ENCODE measurements around the gene FAM209B.
"Not testable (repeated sequence)": the region's sequence is repeated elsewhere in the genome, so short reads cannot be mapped to it uniquely, and the experiment has no call there.

FAM209B gene

GRCh38 chr20:56564526-56564925, 31.5 kb downstream of the FAM209B start:
- H3K14ac ChIP-seq (ENCODE audit: low read length in 2 of 2); H3K4ac ChIP-seq (ENCODE audit: low read depth in 1 of 2, low read length in 2 of 2); H3K4me3 ChIP-seq (ENCODE audit: insufficient read depth in 1 of 2, low read depth in 1 of 2, low read length in 2 of 2); H2BK12ac ChIP-seq (ENCODE audit: low read length in 2 of 2); H3K23ac ChIP-seq (ENCODE audit: low read length in 2 of 2); H2AK5ac ChIP-seq (ENCODE audit: low read length, severe bottlenecking); H3K36me3 ChIP-seq (ENCODE audit: control insufficient read depth in 1 of 2, insufficient read depth in 2 of 2, low read depth in 1 of 2, low read length in 2 of 2); H2BK5ac ChIP-seq (ENCODE audit: low read depth, low read length, poor library complexity, severe bottlenecking); H3K4me2 ChIP-seq (ENCODE audit: low read length, poor library complexity, severe bottlenecking); H2BK15ac ChIP-seq (ENCODE audit: low read depth, poor library complexity, severe bottlenecking); H3K79me1 ChIP-seq (replicated peaks; ENCODE audit: low read length, poor library complexity, severe bottlenecking); H3K18ac ChIP-seq (ENCODE audit: low read depth in 1 of 2, low read length in 2 of 2); H4K8ac ChIP-seq (ENCODE audit: low read length); H3K9me3 ChIP-seq (ENCODE audit: control insufficient read depth, low read length); H3K4me1 ChIP-seq (ENCODE audit: control insufficient read depth, insufficient read depth, low read depth, low read length); H2BK120ac ChIP-seq (ENCODE audit: low read depth, low read length); H4K91ac ChIP-seq (ENCODE audit: low read length); H3K9ac ChIP-seq (ENCODE audit: low read length); H3K27ac ChIP-seq (ENCODE audit: low read length, poor library complexity, severe bottlenecking); H3K27me3 ChIP-seq (ENCODE audit: control insufficient read depth in 1 of 2, insufficient read depth in 1 of 2, low read length in 2 of 2); DNase-seq; H2AFZ ChIP-seq (ENCODE audit: low read depth, low read length): not testable (repeated sequence)
- WGBS = 85% methylated on average over 6 of the region's 6 CpGs

GRCh38 chr20:56565511-56565910, 32.5 kb downstream of the FAM209B start:
- Histone ChIP-seq H2BK120ac (ENCODE audit: low read depth, low read length) (no peak overlapping the region), H4K91ac (ENCODE audit: low read length) (no peak overlapping the region), H3K9ac (ENCODE audit: low read length) (no peak overlapping the region), H2AK5ac (ENCODE audit: low read length, severe bottlenecking) (no peak overlapping the region), H2BK15ac (ENCODE audit: low read depth, poor library complexity, severe bottlenecking) (no peak overlapping the region), H3K4ac (ENCODE audit: low read depth in 1 of 2, low read length in 2 of 2) (no peak overlapping the region), H4K8ac (ENCODE audit: low read length) (no peak overlapping the region), H3K9me3 (ENCODE audit: control insufficient read depth, low read length) (no peaks in the 10 kb centered on the region), H3K18ac (ENCODE audit: low read depth in 1 of 2, low read length in 2 of 2) (no peak overlapping the region), H3K79me1 (replicated peaks; ENCODE audit: low read length, poor library complexity, severe bottlenecking) (no peaks in the 10 kb centered on the region), H3K27me3 (ENCODE audit: control insufficient read depth in 1 of 2, insufficient read depth in 1 of 2, low read length in 2 of 2) (no peaks in the 10 kb centered on the region), H3K14ac (ENCODE audit: low read length in 2 of 2) (no peak overlapping the region), H3K4me1 (ENCODE audit: control insufficient read depth, insufficient read depth, low read depth, low read length) (no peaks in the 10 kb centered on the region), H2BK5ac (ENCODE audit: low read depth, low read length, poor library complexity, severe bottlenecking) (no peak overlapping the region), H3K4me3 (ENCODE audit: insufficient read depth in 1 of 2, low read depth in 1 of 2, low read length in 2 of 2) (no peak overlapping the region), H2BK12ac (ENCODE audit: low read length in 2 of 2) (no peak overlapping the region), H2AFZ (ENCODE audit: low read depth, low read length) (no peak overlapping the region), H3K23ac (ENCODE audit: low read length in 2 of 2) (no peak overlapping the region), H3K36me3 (ENCODE audit: control insufficient read depth in 1 of 2, insufficient read depth in 2 of 2, low read depth in 1 of 2, low read length in 2 of 2) (no peaks in the 10 kb centered on the region), H3K4me2 (ENCODE audit: low read length, poor library complexity, severe bottlenecking) (no peak overlapping the region), H3K27ac (ENCODE audit: low read length, poor library complexity, severe bottlenecking) (no peak overlapping the region)
- WGBS = 94% methylated on average over 4 of the region's 4 CpGs
- no peak for DNase-seq

DNA sequence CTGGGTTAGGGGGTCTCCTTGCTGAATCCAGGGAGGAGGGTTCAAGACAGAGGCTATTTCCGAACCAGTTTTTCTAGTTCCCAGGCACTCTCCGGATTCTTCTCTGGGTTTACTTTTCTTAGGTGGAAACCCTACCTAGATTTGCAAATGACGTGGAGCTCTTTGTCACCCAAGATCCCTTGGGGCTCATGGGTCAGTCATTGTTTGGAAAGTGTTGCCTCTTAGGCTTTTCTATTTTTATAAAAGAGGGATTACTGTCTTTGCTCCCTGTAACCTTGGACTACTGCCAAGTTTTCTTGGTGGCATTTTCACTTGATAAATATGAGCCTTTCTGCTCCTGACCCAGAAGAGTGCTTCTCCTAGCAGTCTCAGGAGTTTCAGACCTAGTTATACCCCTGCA, 33.6 kb downstream of the FAM209B start:
- no peaks in the 10 kb centered on the region for H3K27me3 ChIP-seq (ENCODE audit: control insufficient read depth in 1 of 2, insufficient read depth in 1 of 2, low read length in 2 of 2)
- no peak overlapping the region for H3K23ac ChIP-seq (ENCODE audit: low read length in 2 of 2)
- no peak overlapping the region for H3K4me3 ChIP-seq (ENCODE audit: insufficient read depth in 1 of 2, low read depth in 1 of 2, low read length in 2 of 2)
- 52% methylated on average over 3 of the region's 3 CpGs for WGBS
- no peak overlapping the region for H3K4ac ChIP-seq (ENCODE audit: low read depth in 1 of 2, low read length in 2 of 2)
- H3K79me1 ChIP-seq (replicated peaks; ENCODE audit: low read length, poor library complexity, severe bottlenecking) = no peaks in the 10 kb centered on the region
- H2AFZ ChIP-seq (ENCODE audit: low read depth, low read length) = no peak overlapping the region
- no peak overlapping the region for H3K14ac ChIP-seq (ENCODE audit: low read length in 2 of 2)
- H2BK12ac ChIP-seq (ENCODE audit: low read length in 2 of 2) = no peak overlapping the region
- no peaks in the 10 kb centered on the region for H3K36me3 ChIP-seq (ENCODE audit: control insufficient read depth in 1 of 2, insufficient read depth in 2 of 2, low read depth in 1 of 2, low read length in 2 of 2)
- H3K4me1 ChIP-seq (ENCODE audit: control insufficient read depth, insufficient read depth, low read depth, low read length) = no peaks in the 10 kb centered on the region
- no peak overlapping the region for H3K9ac ChIP-seq (ENCODE audit: low read length)
- no peak overlapping the region for H2BK5ac ChIP-seq (ENCODE audit: low read depth, low read length, poor library complexity, severe bottlenecking)
- no peak overlapping the region for H2BK15ac ChIP-seq (ENCODE audit: low read depth, poor library complexity, severe bottlenecking)
- no peak overlapping the region for H2BK120ac ChIP-seq (ENCODE audit: low read depth, low read length)
- no peaks in the 10 kb centered on the region for H3K9me3 ChIP-seq (ENCODE audit: control insufficient read depth, low read length)
- H3K4me2 ChIP-seq (ENCODE audit: low read length, poor library complexity, severe bottlenecking) = no peak overlapping the region
- DNase-seq = no peak
- no peak overlapping the region for H2AK5ac ChIP-seq (ENCODE audit: low read length, severe bottlenecking)
- H3K27ac ChIP-seq (ENCODE audit: low read length, poor library complexity, severe bottlenecking) = no peak overlapping the region
- H4K8ac ChIP-seq (ENCODE audit: low read length) = no peak overlapping the region
- no peak overlapping the region for H4K91ac ChIP-seq (ENCODE audit: low read length)
- H3K18ac ChIP-seq (ENCODE audit: low read depth in 1 of 2, low read length in 2 of 2) = no peak overlapping the region

- Histone ChIP-seq H3K27me3 (ENCODE audit: control insufficient read depth in 1 of 2, insufficient read depth in 1 of 2, low read length in 2 of 2) (peaks cover 12 to 23% of the 10 kb centered on the region in 2 experiments), H3K36me3 (ENCODE audit: control insufficient read depth in 1 of 2, insufficient read depth in 2 of 2, low read depth in 1 of 2, low read length in 2 of 2) (no peaks in the 10 kb centered on the region), H3K4me1 (ENCODE audit: control insufficient read depth, insufficient read depth, low read depth, low read length) (no peaks in the 10 kb centered on the region), H3K4me2 (ENCODE audit: low read length, poor library complexity, severe bottlenecking) (no peak overlapping the region), H3K79me1 (replicated peaks; ENCODE audit: low read length, poor library complexity, severe bottlenecking) (no peaks in the 10 kb centered on the region), H2AFZ (ENCODE audit: low read depth, low read length) (no peak overlapping the region), H3K9me3 (ENCODE audit: control insufficient read depth, low read length) (no peaks in the 10 kb centered on the region), H4K91ac (ENCODE audit: low read length) (no peak overlapping the region), H3K4me3 (ENCODE audit: insufficient read depth in 1 of 2, low read depth in 1 of 2, low read length in 2 of 2) (no peak overlapping the region), H3K14ac (ENCODE audit: low read length in 2 of 2) (no peak overlapping the region), H2BK5ac (ENCODE audit: low read depth, low read length, poor library complexity, severe bottlenecking) (no peak overlapping the region), H3K23ac (ENCODE audit: low read length in 2 of 2) (no peak overlapping the region), H3K27ac (ENCODE audit: low read length, poor library complexity, severe bottlenecking) (no peak overlapping the region), H3K4ac (ENCODE audit: low read depth in 1 of 2, low read length in 2 of 2) (no peak overlapping the region), H4K8ac (ENCODE audit: low read length) (no peak overlapping the region), H2BK12ac (ENCODE audit: low read length in 2 of 2) (no peak overlapping the region), H2AK5ac (ENCODE audit: low read length, severe bottlenecking) (no peak overlapping the region), H3K9ac (ENCODE audit: low read length) (no peak overlapping the region), H2BK15ac (ENCODE audit: low read depth, poor library complexity, severe bottlenecking) (no peak overlapping the region), H2BK120ac (ENCODE audit: low read depth, low read length) (no peak overlapping the region), H3K18ac (ENCODE audit: low read depth in 1 of 2, low read length in 2 of 2) (no peak overlapping the region)
- 73% methylated on average over 2 of the region's 2 CpGs for WGBS
- DNase-seq = no peak
Observed at GRCh38 chr20:56570832-56571231, 37.8 kb downstream of the FAM209B start.
